NCI-H69 (cell line): ENCODE measurements around the gene GABRA6.
"Not testable (repeated sequence)": the region's sequence is repeated elsewhere in the genome, so short reads cannot be mapped to it uniquely, and the experiment has no call there.

Experiments
- DNase-seq: peaks from one replicate; lab custom pipeline; 2025; lab: John Stamatoyannopoulos, UW

The GABRA6 gene

DNA sequence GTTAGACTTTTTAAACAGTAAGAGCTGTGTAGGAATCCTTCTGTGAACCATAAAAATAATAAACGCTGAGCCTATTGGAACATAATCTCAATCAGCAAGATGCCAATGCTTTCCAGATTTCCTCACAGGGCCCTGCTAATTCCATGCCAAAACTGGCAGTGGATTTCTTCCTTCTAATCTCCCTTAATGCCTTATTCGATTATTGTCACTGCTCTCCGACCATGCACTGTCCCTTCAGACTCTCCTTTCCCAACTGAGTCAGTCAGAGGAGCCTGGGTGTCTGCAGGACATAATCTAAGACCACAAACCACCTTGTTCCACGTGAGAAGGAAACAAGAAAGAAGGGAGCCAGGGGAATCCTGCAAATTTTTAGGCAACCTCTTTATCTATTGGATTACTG is at the start of gene GABRA6:
TSS of gene GABRA6 (plus strand) at position 261 of the 400 bp plus-strand sequence. CDS start 269 bp downstream, outside the sequence.
- DNase-seq: no peak

DNA sequence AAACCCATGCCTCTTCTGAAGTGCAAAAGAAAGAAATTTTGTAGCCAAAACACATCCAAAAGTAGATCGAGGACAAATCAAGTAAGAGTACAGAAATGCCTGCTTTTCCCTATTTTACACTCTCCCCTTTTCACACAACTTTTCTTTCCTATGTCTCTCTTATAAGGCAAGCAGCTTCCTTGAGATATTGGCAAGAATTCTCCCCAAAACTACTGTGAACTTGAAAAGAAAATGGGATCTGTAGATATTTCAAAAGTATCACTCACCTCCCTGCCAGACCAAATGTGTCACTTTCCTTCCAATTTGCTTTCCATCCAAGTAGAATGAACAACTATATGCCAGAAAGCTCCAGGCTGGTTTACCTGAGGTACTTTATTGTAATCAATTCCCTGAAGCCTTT is 47.9 kb upstream of the GABRA6 start:
- no peak for DNase-seq

DNA sequence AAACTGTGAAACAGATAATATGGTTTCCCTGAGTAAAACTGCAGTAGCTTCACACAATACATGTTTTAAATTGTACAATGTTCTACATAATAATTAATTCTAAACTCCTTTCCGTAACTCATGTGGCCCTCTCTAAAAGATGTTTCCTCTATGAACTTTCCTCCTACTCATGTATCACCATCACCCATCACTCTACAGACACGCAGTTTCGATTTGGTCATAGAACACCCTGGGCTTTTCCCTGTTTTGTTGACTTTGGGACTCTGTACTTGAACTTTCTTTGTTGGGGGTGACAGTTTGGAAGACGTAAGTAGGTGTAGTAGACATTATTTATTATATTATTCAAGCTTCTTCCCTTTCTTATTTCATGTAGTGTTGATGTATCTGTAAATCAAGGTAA is 44.1 kb upstream of the GABRA6 start:
- DNase-seq: no peak

DNA sequence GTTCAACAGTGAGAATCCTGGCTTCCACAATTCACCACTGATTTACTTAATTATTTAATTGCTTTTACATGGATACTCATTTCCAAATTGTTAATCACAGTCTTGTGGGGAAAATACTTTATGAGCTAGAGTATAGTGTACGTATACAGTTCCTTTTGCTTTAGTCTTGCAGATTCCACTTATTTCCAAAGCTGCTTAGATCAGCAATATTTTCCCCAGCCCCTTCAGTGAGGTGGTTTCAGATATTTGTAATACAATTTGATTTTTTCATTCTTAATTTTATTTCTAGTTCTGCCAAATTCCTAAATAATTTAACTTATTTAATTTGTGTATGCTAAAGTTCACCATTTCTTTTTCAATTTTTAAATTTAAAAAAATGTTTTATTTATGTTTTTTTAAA is 40.3 kb upstream of the GABRA6 start:
- no peak for DNase-seq

DNA sequence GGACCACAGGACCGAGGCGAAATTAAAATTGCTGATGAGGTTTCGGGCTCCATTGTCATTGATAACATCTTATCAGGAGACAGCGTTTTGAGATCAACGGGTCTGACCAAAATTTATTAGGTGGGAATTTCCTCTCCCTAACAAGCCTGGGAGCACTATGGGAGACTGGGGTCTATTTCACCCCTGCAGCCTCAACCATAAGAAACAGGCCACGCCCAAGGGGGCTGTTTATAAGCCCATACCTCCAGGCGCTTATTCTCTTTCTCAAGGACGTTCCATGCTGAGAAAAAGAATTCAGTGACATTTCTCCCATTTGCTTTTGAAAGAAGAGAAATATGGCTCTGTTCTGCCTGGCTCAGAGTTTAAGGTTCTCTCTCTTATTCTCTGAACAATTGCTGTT is 33.6 kb upstream of the GABRA6 start:
- not testable (repeated sequence) for DNase-seq

DNA sequence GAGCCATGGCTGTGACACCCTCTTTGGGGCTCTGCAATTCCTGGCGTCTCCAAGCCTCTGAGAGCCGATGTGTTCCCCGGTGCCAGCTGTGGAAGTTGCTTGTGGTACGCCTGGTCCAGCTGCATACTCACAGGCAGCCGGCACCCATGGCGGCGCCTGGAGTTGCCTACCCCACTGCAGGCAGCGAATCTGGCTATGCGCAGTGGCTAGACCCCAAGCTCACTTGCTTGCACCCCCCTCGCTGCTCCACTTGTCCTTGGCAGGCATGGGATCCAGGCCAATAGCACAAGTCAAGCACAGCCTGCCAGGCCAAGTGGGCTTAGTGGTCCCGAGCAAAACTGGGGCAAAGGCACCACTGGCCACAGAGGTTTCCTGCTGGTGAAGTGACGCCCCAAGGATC is 24.7 kb upstream of the GABRA6 start:
- DNase-seq: no peak

DNA sequence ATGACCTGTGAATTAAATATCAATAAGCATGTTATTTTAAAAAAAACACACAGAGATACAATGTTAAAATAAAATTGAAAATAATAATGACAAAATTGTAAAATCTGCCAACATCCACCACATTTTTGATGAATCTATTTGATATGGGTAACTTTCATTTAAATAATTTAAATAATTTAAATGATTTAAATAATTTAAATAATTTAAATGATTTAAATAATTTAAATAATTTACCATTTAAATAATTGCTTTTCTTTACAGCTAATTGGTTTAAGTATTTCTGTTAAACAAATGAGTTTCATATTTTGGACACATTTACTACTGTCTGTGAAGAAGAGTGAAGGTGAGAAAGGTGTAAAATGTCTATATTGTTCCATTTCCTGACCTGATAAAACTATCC is 22.1 kb upstream of the GABRA6 start:
- no peak for DNase-seq

DNA sequence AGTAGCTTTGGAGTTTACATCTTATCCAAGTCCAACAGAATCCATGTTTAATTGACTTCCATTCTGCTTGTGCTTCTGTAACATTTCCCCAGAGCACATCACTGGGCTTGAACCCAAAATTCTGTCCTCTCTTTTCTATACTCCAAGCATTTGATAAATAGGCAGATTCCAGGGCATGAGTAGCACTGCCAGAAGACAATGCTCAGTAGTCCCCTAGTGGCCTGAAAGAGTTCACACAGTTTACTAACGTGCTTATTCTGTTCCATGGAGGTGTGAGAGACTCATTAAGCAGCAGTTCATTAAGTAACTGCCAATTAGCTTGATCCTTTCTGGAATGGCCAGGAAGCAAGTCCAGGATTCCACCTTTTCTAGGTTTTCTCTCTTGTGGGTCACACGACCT is 9.4 kb upstream of the GABRA6 start:
- DNase-seq: peak; percentile 14

DNA sequence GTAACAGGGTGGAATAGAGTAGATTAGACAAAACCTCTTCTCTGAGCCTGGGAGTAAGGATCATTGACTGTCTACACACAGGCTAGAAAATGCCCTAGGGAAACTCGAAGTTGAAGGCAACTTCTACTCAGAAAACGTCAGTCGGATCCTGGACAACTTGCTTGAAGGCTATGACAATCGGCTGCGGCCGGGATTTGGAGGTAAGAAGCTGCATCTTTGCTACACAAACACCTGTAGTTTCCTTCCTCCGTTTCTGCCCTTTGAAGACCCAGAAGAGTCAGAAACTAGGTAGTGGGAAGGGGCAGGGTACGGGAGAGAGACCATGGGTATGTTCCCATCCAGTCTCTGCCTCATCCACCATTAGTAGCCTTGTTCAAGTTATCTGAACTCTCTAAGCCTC is 628 bp downstream of the GABRA6 start:
- DNase-seq: no peak

DNA sequence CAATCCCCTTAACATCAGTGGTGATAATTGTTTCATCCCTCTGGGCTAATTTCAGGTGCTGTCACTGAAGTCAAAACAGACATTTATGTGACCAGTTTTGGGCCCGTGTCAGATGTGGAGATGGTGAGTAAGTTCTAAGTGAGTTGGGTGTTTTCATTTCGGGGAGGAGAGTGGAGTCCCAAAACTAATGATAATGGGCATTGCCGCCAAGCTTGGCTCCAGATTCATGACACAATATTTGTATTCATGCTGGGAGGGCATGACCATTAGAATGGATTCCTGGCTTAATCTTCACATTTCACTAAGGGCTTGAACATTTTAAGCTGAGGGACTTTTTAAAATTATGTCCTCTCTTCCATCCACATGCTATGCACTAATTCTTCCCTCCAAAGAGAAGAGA is 1.4 kb downstream of the GABRA6 start:
- no peak for DNase-seq

DNA sequence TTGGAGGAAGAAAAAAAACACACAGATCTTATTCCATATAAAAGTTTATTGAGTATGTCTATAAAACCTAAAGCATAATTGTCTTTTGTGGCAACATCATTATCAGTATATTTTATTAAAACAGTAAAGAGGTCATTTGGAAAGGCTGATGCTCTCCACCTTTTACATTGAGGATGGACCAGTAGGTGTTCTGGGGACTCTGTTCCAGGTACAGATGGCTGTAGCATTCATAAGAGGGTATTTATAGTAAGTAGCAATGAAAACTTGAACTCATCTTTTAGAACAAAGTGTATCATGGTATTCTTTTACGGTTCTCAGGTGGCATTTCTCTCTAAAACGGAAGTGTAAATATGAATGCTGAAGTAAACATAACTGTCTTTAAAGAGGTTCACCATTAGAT is 1.8 kb downstream of the GABRA6 start:
- no peak for DNase-seq

DNA sequence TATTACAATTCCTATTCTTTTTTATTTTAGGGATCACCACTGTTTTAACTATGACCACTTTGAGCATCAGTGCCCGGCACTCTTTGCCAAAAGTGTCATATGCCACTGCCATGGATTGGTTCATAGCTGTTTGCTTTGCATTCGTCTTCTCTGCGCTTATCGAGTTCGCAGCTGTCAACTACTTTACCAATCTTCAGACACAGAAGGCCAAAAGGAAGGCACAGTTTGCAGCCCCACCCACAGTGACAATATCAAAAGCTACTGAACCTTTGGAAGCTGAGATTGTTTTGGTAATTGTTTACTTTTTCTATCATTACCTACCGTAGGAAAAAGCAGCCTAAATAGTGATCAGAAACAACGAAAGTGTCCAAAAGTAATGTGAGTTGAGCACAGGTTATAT is 6.4 kb downstream of the GABRA6 start:
- DNase-seq: no peak

DNA sequence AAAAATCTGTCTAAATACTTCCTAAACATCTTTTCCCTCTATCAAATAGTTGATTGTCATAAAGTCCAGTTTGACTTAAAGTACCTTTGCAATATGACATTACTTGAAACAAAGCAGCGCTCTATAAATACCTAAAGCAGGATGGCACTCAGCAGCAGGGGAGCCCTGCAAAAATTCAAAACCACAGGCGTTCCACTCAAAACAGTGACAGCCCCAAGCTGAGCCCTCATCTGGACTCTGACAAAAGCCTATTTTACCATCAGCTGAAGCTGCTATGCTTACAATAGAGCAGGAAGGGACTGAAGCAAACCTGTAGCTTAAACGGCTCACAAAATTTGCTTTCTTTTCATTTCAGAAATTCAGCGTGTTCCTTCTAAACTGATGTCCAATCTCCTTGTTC is 11.5 kb downstream of the GABRA6 start:
- DNase-seq: no peak

DNA sequence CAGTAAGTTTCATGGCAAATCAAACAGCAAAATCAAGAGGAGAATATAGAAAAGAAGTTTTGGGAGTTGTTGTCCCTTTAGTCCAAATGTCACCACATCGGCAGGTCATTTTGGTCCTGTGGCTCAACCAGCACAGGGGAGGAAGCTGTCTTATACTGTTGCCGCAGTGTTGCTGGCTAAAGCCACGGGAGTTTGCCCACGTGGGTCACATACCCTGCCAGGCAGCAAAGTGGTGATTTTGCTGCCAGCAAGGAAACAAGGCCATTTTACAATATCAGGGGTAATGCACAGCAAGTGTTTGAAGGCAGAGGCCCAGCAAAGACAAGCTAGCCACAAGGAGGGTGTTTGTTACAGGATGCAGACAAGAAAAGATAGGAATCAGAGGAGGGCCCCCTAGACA is 14.5 kb downstream of the GABRA6 start:
- no peak for DNase-seq

DNA sequence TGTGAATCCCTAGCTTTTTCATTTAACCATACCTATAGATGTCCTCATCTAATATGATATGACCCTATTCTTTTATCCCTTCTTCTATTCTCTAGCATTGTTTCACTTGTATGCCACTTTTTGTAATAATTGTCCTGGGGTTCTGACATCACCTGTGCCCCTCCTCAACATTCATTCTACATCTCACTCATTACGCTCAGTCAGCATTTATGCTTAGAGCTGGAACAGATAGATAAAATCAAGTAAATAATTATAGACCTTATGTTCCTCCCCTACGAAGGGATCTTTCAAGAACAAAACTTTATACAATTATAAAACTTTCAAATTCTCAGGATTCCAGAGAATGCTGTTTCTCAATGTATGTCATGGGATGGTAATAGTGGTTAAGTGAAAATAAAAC is 18.0 kb downstream of the GABRA6 start:
- DNase-seq: no peak

DNA sequence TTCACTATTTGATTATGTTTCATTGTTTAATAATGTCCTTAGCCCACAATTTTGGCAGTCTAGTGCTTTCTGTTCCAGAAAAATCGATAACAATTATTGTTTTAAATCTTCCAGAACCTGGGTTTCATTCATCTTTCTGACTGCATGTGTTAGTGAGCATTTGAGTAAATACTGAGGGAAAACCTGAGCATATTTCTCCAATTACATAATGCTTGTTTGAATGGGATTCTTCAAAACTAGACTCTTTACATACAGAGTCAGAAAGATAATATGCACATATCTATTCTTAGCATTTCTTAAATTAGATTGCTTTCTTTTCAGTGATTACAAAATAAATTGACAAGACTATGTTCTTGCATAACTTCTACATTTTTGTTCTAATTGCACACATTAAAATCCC is 21.9 kb downstream of the GABRA6 start:
- DNase-seq: no peak

DNA sequence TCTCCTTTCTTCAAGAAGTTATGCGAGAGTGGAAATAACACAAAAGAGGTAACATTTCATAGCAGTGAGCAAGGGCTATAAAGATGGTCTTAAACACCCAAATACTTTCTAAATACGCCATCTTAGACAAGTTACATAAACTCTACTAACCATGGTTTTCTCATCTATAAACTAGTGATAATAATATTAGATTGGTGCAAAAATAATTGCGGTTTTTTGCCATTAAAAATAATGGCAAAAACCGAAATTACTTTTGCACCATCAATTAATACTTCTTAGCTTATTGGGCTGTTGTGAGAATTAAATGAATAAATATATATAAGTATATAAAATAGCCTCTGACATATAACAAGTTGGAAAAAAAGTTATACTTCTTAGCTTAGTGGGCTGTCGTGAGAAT is 23.7 kb downstream of the GABRA6 start:
- DNase-seq: no peak

DNA sequence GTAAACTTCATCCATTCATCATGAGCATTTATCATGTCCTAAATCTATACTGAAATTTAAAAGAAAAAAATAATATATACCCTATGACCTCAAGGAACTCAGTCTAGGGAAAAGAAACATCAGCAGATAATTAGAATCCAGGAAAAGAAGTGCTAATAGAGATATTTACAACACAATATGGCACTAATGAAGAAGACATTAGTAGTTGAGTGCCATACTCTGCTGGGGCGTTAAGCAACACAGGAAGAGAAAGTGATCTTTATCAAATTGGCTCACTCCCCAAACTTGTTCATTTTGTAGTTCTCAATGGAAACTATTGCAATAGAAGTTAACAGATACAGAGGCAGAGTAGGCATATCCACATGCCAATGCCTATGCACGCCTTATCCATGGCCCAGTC is 27.5 kb downstream of the GABRA6 start:
- no peak for DNase-seq

DNA sequence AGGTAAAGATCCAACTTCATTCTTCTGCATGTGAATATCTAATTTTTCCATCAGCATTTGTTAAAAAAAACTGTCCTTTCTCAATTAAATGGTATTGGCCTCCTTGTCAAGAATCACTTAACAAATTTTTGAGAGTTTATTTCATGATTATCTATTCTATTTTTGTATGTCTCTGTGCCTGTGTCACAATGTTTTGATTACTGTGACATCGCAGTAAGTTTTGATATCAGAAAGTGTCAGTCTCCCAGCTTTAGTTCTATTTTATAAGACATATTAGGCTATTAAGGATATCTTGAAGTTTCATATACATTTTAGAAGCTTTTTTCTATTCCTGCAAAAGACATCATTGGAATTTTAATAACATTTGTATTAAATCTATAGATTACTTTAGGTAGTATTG is 33.6 kb downstream of the GABRA6 start:
- DNase-seq: no peak

DNA sequence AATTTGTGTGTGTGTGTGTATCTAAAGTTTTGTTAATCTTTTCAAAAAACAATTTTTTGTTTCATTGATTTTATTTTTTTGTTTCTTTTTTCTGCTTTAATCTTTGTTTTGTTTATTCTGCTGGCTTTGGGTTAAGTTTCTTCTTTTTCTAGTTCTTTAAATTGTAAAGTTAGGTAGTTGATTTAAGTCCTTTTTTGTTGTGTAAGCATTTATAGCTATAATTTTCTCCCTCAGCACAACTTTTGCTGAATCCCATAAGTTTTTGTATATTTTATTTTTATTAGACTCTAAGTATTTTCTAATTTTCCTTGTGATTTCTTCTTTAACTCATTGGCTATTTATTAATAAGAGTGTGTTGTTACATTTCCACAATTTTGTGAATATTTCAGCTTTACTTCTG is 34.9 kb downstream of the GABRA6 start:
- DNase-seq: no peak

DNA sequence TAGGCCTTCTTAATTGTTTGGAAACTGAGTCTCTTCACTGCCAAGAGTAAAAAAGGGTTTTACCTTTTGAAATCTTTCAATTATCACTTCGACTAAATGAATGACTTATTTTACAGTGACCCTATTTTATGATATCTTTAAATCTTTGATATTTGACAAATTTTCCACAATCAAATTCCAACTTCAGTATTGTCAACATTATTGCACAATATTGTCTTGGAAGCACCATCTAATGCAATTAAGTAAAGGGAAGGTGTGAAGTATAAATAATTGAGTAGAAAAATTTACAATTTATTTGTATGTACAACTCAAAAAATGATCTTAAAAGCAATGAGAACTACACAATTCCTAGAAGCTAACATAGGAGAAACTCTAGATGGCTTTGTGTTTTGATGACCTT is 49.2 kb downstream of the GABRA6 start:
- DNase-seq: no peak

DNA sequence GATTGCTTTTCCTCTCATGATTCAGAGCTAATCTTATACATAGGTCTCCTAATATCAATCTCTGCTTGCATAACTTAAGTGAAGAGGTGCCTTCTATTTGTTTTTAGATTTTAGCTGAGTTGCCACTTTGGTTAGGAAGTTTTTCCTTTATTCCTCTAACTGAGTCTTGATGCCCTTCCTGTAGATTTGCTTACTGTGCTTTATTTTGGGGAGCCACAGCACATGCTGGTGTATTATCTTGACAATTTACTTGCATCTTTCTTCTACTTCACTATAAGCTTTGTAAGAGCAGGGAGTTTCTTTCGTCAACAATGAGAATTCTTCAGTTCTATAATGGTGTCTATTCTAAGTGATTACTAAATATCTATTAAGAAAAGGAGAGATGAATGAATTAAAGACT is 54.9 kb downstream of the GABRA6 start:
- no peak for DNase-seq

DNA sequence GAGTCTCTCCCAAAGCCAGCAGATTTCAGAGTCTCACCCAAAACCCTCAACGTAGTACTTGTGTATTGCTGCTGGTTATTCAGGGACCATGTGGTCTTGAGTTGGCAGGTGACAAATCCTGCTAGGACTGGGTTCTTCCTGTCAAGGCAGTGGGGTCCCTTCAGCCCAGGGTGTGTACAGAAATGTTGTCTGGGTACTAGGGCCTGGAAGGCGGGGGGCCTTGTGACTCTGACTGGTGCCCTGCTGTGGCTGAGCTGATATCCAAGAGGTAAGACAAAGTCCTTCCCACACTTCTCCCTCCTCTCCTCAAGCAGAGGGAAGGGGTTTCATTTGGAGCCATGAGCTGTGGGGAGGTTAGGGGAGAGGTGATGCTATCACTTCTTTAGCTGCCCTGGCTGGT is 58.8 kb downstream of the GABRA6 start:
- no peak for DNase-seq

DNA sequence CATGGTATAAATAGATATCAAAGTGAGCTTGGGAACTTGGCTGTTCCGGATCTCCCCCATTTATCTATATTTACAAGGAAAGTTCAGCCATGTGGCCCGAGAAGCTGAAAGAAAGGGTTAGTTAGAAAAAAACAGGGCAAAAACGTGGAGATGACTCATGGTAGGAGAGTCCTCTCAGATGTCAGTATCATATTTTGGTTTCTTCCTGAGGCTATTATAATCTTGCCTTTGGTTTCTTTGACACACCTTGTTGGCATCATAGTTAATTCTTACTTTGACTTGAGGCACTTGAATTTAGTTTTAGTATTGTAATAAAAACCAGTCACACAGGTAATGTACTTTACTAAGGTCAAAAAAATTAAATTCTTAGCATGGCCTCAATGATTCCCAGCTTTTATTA is 59.9 kb downstream of the GABRA6 start:
- no peak for DNase-seq

DNA sequence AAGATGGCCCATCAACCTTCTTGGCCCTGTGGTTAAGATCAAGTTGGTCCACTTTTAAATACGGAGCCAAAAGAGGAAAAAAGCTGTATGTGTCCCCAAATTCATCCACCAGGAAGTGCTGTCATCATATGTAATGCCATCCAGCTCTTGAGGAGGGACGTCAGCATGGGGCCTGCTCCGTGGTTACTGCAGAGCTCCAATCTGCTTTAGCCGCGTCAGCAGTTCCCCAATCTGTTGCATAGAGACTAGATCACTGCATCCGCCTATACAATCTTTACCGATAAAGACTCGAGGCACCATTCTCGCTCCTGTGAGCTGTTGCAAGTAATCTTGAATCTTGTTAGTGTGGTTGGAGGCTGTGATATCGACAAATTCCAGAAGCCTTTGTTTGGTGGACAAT is 65.7 kb downstream of the GABRA6 start:
- DNase-seq: no peak
